Liver (tissue), 9 donors: ENCODE results near the gene HIPK3. TPM values are rescaled to one million over a fixed set of nuclear protein-coding genes. Genes with fewer than 3 reads are reported as not detected.

Experiments
- DNase-seq: peaks from one replicate; pipeline ENCODE4 v3.0.0-alpha.2; 2017; ENCODE audit warnings: low spot score
- H3K27ac ChIP-seq, 2 donors: one replicate each; pipeline ENCODE4 v1.7.0; 2013; ENCODE audit warnings: inconsistent platforms in 2 of 2, low read length in 2 of 2, control low read depth in 1 of 2, low read depth in 1 of 2, mild to moderate bottlenecking in 1 of 2
- H3K27me3 ChIP-seq, 4 donors: one replicate each; pipeline versions ENCODE4 v1.6.1 to v1.7.0; 2013; ENCODE audit warnings: low read length in 3 of 4, inconsistent platforms in 1 of 4, mild to moderate bottlenecking in 1 of 4, moderate library complexity in 1 of 4; ENCODE audit not compliant: control insufficient read depth in 4 of 4, insufficient read depth in 4 of 4
- H3K36me3 ChIP-seq, 4 donors: one replicate each; pipeline versions ENCODE4 v1.6.1 to v1.7.0; 2013; ENCODE audit warnings: low read length in 3 of 4, mild to moderate bottlenecking in 3 of 4, low read depth in 1 of 4, moderate library complexity in 1 of 4; ENCODE audit not compliant: control insufficient read depth in 4 of 4, insufficient read depth in 3 of 4
- H3K4me1 ChIP-seq, 4 donors: one replicate each; pipeline versions ENCODE4 v1.6.1 to v1.7.0; 2013; ENCODE audit warnings: low read length in 3 of 4, mild to moderate bottlenecking in 3 of 4, moderate library complexity in 1 of 4; ENCODE audit not compliant: control insufficient read depth in 4 of 4, insufficient read depth in 4 of 4
- H3K4me3 ChIP-seq, 3 donors: one replicate each; pipeline versions ENCODE4 v1.6.1 to v1.7.0; 2013; ENCODE audit warnings: low read length in 3 of 3, control low read depth in 1 of 3, low read depth in 1 of 3, mild to moderate bottlenecking in 1 of 3
- H3K9ac ChIP-seq, 2 donors: one replicate each; pipeline ENCODE4 v1.7.0; 2013; ENCODE audit warnings: low read length in 2 of 2, mild to moderate bottlenecking in 2 of 2, moderate library complexity in 2 of 2, control low read depth in 1 of 2, low read depth in 1 of 2
- H3K9me3 ChIP-seq, 4 donors: one replicate each; pipeline versions ENCODE4 v1.6.1 to v1.7.0; 2013; ENCODE audit warnings: low read length in 3 of 4; ENCODE audit not compliant: control insufficient read depth in 4 of 4
- ATF3 ChIP-seq: IDR thresholded peaks from 2 replicates; pipeline ENCODE4 v1.6.1; 2016; ENCODE audit warnings: antibody characterized with exemption
- CTCF ChIP-seq: fragments of 150-350 bp; IDR thresholded peaks from 2 replicates; pipeline ENCODE4 v1.5.1; 2017; ENCODE audit warnings: improper control_type of control experiment, low read depth, low read length; ENCODE audit not compliant: missing input control
- EGR1 ChIP-seq, 2 donors: IDR thresholded peaks; 2 replicates each; pipeline ENCODE4 v1.6.1; 2016 to 2018; ENCODE audit warnings: antibody characterized with exemption in 2 of 2, low read depth in 2 of 2
- FOXA1 ChIP-seq: IDR thresholded peaks from 2 replicates; pipeline ENCODE4 v1.6.1; 2016; ENCODE audit warnings: antibody characterized with exemption
- FOXA2 ChIP-seq: IDR thresholded peaks from 2 replicates; pipeline ENCODE4 v1.6.1; 2016; ENCODE audit warnings: antibody characterized with exemption
- GABPA ChIP-seq, 2 donors: IDR thresholded peaks in 1 of 2; conservative IDR thresholded peaks in 1 of 2; 2 replicates each; pipeline ENCODE4 v1.6.1; 2016; ENCODE audit warnings: antibody characterized with exemption in 2 of 2, mild to moderate bottlenecking in 1 of 2, moderate library complexity in 1 of 2
- HNF4A ChIP-seq, 2 donors: conservative IDR thresholded peaks; 2 replicates each; pipeline ENCODE4 v1.6.1; 2016; ENCODE audit warnings: antibody characterized with exemption in 2 of 2, mild to moderate bottlenecking in 2 of 2
- HNF4G ChIP-seq: IDR thresholded peaks from 2 replicates; pipeline ENCODE4 v1.6.1; 2016; ENCODE audit warnings: antibody characterized with exemption
- JUND ChIP-seq, 2 donors: IDR thresholded peaks; 2 replicates each; pipeline ENCODE4 v1.6.1; 2016; ENCODE audit warnings: antibody characterized with exemption in 2 of 2
- MAX ChIP-seq: IDR thresholded peaks from 2 replicates; pipeline ENCODE4 v1.6.1; 2016; ENCODE audit warnings: antibody characterized with exemption
- NR2F2 ChIP-seq: IDR thresholded peaks from 2 replicates; pipeline ENCODE4 v1.6.1; 2016; ENCODE audit warnings: antibody characterized with exemption
- RAD21 ChIP-seq, 2 donors: IDR thresholded peaks; 2 replicates each; pipeline ENCODE4 v1.6.1; 2016; ENCODE audit warnings: antibody characterized with exemption in 2 of 2, mild to moderate bottlenecking in 2 of 2
- RXRA ChIP-seq, 2 donors: IDR thresholded peaks; 2 replicates each; pipeline ENCODE4 v1.6.1; 2017 to 2018; ENCODE audit warnings: antibody characterized with exemption in 2 of 2, mild to moderate bottlenecking in 1 of 2
- SP1 ChIP-seq: IDR thresholded peaks from 2 replicates; pipeline ENCODE4 v1.6.1; 2018; ENCODE audit warnings: antibody characterized with exemption, mild to moderate bottlenecking
- TAF1 ChIP-seq: conservative IDR thresholded peaks from 2 replicates; pipeline ENCODE4 v1.6.1; 2016; ENCODE audit warnings: antibody characterized with exemption, mild to moderate bottlenecking
- YY1 ChIP-seq: IDR thresholded peaks from 2 replicates; pipeline ENCODE4 v1.6.1; 2016; ENCODE audit warnings: antibody characterized with exemption, mild to moderate bottlenecking
- ZBTB33 ChIP-seq: IDR thresholded peaks from 2 replicates; pipeline ENCODE4 v1.6.1; 2016; ENCODE audit warnings: antibody characterized with exemption
- WGBS: extraction: QIAGEN DNeasy Blood & Tissue Kit; methylation state at CpG from one replicate; pipeline ENCODE4 v1.1.7; 2013; 5-methylcytosine and 5-hydroxymethylcytosine counted together
- polyA plus RNA-seq, 2 donors: library from polyadenylated mRNA; stranded (reverse) in 1 of 2; unstranded in 1 of 2; fragments of 200-250 nt in 1 of 2; fragments of >200 nt in 1 of 2; fragmentation: Nextera tagmentation in 1 of 2; extraction: Ambion mirVana in 1 of 2; gene quantifications; one replicate each; pipeline versions ENCODE4 v1.2.1 to v1.2.3, GENCODE V29; 2013 to 2015
- total RNA-seq, 2 donors: library from RNA; depleted of rRNA; stranded (reverse); fragments of >200 nt; gene quantifications; one replicate each; pipeline ENCODE4 v1.2.3, GENCODE V29; 2014
- TF ChIP-seq, protein P1 (sequence below): IDR thresholded peaks from 2 replicates; pipeline ENCODE4 v1.6.1; 2016; ENCODE audit warnings: antibody characterized with exemption, mild to moderate bottlenecking
- donor health status: healthy.
- donor health status: healthy.
- donor health status: healthy.
- donor health status: healthy.
- donor health status: healthy.

Gene HIPK3
- total and polyA plus RNA-seq, 4 donors: 12.0 to 67.5 (median 27.6) TPM

GRCh38 chr11:33383920-33384209 lies 126.7 kb downstream of the HIPK3 start:
- no peak for DNase-seq
- Histone ChIP-seq H3K9ac (no peak overlapping the region), H3K4me1 (no peaks in the 10 kb centered on the region), H3K36me3 (no peaks in the 10 kb centered on the region), H3K27ac (no peak overlapping the region), H3K4me3 (no peak overlapping the region), H3K9me3 (peaks cover 0 to 13% (median 2%) of the 10 kb centered on the region in 4 donors), H3K27me3 (peaks cover 0 to 9% (median under 1%) of the 10 kb centered on the region in 4 donors)
- no peak for TF ChIP-seq NR2F2
- no peak for TF ChIP-seq YY1
- no peak for TF ChIP-seq HNF4A (conservative IDR thresholded peaks at IDR 0.05)
- no peak for TF ChIP-seq FOXA2
- TF ChIP-seq TAF1: no peak
- no peak for TF ChIP-seq GABPA (IDR thresholded peaks at IDR 0.05 in 1 of 2, conservative IDR thresholded peaks at IDR 0.05 in 1 of 2)
- no peak for TF ChIP-seq JUND (IDR thresholded peaks at IDR 0.05)
- TF ChIP-seq SP1: no peak
- no peak for TF ChIP-seq EGR1 (IDR thresholded peaks at IDR 0.05; ENCODE audit: low read depth in 2 of 2)
- TF ChIP-seq ATF3: no peak
- TF ChIP-seq, protein P1, sequence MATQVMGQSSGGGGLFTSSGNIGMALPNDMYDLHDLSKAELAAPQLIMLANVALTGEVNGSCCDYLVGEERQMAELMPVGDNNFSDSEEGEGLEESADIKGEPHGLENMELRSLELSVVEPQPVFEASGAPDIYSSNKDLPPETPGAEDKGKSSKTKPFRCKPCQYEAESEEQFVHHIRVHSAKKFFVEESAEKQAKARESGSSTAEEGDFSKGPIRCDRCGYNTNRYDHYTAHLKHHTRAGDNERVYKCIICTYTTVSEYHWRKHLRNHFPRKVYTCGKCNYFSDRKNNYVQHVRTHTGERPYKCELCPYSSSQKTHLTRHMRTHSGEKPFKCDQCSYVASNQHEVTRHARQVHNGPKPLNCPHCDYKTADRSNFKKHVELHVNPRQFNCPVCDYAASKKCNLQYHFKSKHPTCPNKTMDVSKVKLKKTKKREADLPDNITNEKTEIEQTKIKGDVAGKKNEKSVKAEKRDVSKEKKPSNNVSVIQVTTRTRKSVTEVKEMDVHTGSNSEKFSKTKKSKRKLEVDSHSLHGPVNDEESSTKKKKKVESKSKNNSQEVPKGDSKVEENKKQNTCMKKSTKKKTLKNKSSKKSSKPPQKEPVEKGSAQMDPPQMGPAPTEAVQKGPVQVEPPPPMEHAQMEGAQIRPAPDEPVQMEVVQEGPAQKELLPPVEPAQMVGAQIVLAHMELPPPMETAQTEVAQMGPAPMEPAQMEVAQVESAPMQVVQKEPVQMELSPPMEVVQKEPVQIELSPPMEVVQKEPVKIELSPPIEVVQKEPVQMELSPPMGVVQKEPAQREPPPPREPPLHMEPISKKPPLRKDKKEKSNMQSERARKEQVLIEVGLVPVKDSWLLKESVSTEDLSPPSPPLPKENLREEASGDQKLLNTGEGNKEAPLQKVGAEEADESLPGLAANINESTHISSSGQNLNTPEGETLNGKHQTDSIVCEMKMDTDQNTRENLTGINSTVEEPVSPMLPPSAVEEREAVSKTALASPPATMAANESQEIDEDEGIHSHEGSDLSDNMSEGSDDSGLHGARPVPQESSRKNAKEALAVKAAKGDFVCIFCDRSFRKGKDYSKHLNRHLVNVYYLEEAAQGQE: no peak
- TF ChIP-seq FOXA1: no peak
- TF ChIP-seq CTCF: no peak
- TF ChIP-seq RAD21 (IDR thresholded peaks at IDR 0.05): no peak
- no peak for TF ChIP-seq RXRA (IDR thresholded peaks at IDR 0.05)
- no peak for TF ChIP-seq MAX
- TF ChIP-seq ZBTB33: no peak
- no peak for TF ChIP-seq HNF4G
- WGBS: 80% methylated on average over 1 of the region's 1 CpG

- Histone ChIP-seq H3K9me3 (peaks cover 0 to 13% (median 2%) of the 10 kb centered on the region in 4 donors), H3K4me1 (no peaks in the 10 kb centered on the region), H3K4me3 (no peak overlapping the region), H3K27me3 (peaks cover 0 to 7% (median 0%) of the 10 kb centered on the region in 4 donors), H3K27ac (no peak overlapping the region), H3K9ac (no peak overlapping the region), H3K36me3 (no peaks in the 10 kb centered on the region)
- no peak for TF ChIP-seq NR2F2
- TF ChIP-seq ZBTB33: no peak
- TF ChIP-seq HNF4G: no peak
- TF ChIP-seq FOXA2: no peak
- no peak for TF ChIP-seq CTCF
- TF ChIP-seq GABPA (IDR thresholded peaks at IDR 0.05 in 1 of 2, conservative IDR thresholded peaks at IDR 0.05 in 1 of 2): no peak
- TF ChIP-seq RAD21 (IDR thresholded peaks at IDR 0.05): no peak
- no peak for TF ChIP-seq SP1
- TF ChIP-seq FOXA1: no peak
- TF ChIP-seq HNF4A (conservative IDR thresholded peaks at IDR 0.05): no peak
- no peak for TF ChIP-seq JUND (IDR thresholded peaks at IDR 0.05)
- TF ChIP-seq MAX: no peak
- TF ChIP-seq TAF1: no peak
- TF ChIP-seq RXRA (IDR thresholded peaks at IDR 0.05): no peak
- no peak for TF ChIP-seq ATF3
- no peak for TF ChIP-seq EGR1 (IDR thresholded peaks at IDR 0.05; ENCODE audit: low read depth in 2 of 2)
- 68% methylated on average over 2 of the region's 2 CpGs for WGBS
- DNase-seq: no peak
These were observed 127.0 kb downstream of the HIPK3 start for GRCh38 chr11:33384220-33384619.
